ENCODE data around the gene MPP1. TPM values are rescaled to one million over a fixed set of nuclear protein-coding genes. Genes with fewer than 3 reads are reported as not detected.

The MPP1 gene
- total RNA-seq, 2 experiments from 2014 or later, result 1.2 to 3.5 TPM

DNA sequence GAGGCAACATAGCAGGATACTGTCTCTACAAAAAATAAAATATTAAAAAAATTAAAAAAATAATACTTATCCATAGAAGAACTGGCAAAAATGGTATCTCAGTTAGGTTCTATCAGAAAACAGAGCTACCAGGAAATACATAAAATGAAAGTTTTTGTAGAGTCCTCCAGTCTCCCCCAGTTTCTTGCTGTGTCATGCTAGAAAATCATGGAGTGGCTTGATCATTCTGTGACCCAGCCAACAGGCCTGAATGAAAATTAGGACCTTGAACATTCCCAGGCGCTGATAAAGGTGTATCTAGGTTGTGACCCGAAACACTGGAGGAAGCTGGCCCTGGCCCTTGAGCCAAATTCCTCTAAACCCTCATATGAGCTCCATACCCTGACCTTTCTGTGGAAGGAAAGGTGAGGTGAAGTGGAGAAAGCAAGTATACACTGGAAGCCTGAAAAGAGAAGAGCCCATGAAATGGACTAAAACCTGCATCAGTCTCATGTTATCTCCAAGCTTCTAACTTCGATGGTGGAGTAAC, 28.5 kb upstream of the MPP1 start:
- CTCF ChIA-PET (ENCODE audit: unreplicated experiment), result no interaction called here

GRCh38 chrX:154829926-154830442, 24.7 kb upstream of the MPP1 start:
- H3K9me3 ChIP-seq (ENCODE audit: low read length), result no peaks in the 10 kb centered on the region
- H3K36me3 ChIP-seq (ENCODE audit: insufficient read depth, low read length), result no peaks in the 10 kb centered on the region
- no peak for TF ChIP-seq EZH2phosphoT487 (IDR thresholded peaks at IDR 0.05; ENCODE audit: borderline replicate concordance, low read depth, low read length)
- TF ChIP-seq, protein P1, sequence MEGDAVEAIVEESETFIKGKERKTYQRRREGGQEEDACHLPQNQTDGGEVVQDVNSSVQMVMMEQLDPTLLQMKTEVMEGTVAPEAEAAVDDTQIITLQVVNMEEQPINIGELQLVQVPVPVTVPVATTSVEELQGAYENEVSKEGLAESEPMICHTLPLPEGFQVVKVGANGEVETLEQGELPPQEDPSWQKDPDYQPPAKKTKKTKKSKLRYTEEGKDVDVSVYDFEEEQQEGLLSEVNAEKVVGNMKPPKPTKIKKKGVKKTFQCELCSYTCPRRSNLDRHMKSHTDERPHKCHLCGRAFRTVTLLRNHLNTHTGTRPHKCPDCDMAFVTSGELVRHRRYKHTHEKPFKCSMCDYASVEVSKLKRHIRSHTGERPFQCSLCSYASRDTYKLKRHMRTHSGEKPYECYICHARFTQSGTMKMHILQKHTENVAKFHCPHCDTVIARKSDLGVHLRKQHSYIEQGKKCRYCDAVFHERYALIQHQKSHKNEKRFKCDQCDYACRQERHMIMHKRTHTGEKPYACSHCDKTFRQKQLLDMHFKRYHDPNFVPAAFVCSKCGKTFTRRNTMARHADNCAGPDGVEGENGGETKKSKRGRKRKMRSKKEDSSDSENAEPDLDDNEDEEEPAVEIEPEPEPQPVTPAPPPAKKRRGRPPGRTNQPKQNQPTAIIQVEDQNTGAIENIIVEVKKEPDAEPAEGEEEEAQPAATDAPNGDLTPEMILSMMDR (conservative IDR thresholded peaks at IDR 0.05; ENCODE audit: low read length), result no peak
- BruUV-seq (replicated peaks), result no TSS peak
- no peaks in the 10 kb centered on the region for H4K20me1 ChIP-seq (ENCODE audit: insufficient read depth, low read length)
- H2AFZ ChIP-seq (ENCODE audit: low read length), result no peak overlapping the region
- ChIA-PET CTCF (ENCODE audit: unreplicated experiment) (no interaction called here), POLR2A (no interaction called here)
- intact Hi-C loops (cut with micrococcal nuclease; ENCODE audit: unreplicated experiment), result no loop called here
- H3K27ac ChIP-seq (ENCODE audit: low read depth, low read length, poor library complexity, severe bottlenecking), result no peak overlapping the region
- no peak for DNase-seq (ENCODE audit: low spot score)
- no peaks in the 10 kb centered on the region for H3K79me2 ChIP-seq (ENCODE audit: insufficient read depth, low read depth, low read length)
- H3K4me1 ChIP-seq (ENCODE audit: insufficient read depth, low read length, poor library complexity, severe bottlenecking), result peaks cover 11% of the 10 kb centered on the region
- no peaks in the 10 kb centered on the region for H3K9me2 ChIP-seq (ENCODE audit: insufficient read depth, low read length)
- H3K4me3 ChIP-seq (ENCODE audit: low read depth, low read length, poor library complexity, severe bottlenecking), result no peak overlapping the region
- H3K4me2 ChIP-seq (ENCODE audit: low read length), result no peak overlapping the region

More for the DNA sequence above, 28.5 kb upstream of the MPP1 start:
- no peak overlapping the region for H2AFZ ChIP-seq (ENCODE audit: low read length)
- H3K79me2 ChIP-seq (ENCODE audit: insufficient read depth, low read depth, low read length), result no peaks in the 10 kb centered on the region
- no peaks in the 10 kb centered on the region for H4K20me1 ChIP-seq (ENCODE audit: insufficient read depth, low read length)
- H3K27ac ChIP-seq (ENCODE audit: low read depth, low read length, poor library complexity, severe bottlenecking), result no peak overlapping the region
- no peaks in the 10 kb centered on the region for H3K36me3 ChIP-seq (ENCODE audit: insufficient read depth, low read length)
- H3K4me1 ChIP-seq (ENCODE audit: insufficient read depth, low read length, poor library complexity, severe bottlenecking), result no peaks in the 10 kb centered on the region
- no peak overlapping the region for H3K4me2 ChIP-seq (ENCODE audit: low read length)
- no peaks in the 10 kb centered on the region for H3K9me2 ChIP-seq (ENCODE audit: insufficient read depth, low read length)
- no peaks in the 10 kb centered on the region for H3K9me3 ChIP-seq (ENCODE audit: low read length)
- BruUV-seq (replicated peaks), result no TSS peak
- intact Hi-C loops (cut with micrococcal nuclease; ENCODE audit: unreplicated experiment), result no loop called here
- no peak overlapping the region for H3K4me3 ChIP-seq (ENCODE audit: low read depth, low read length, poor library complexity, severe bottlenecking)
- TF ChIP-seq EZH2phosphoT487 (IDR thresholded peaks at IDR 0.05; ENCODE audit: borderline replicate concordance, low read depth, low read length), result no peak
- TF ChIP-seq, protein P1 (conservative IDR thresholded peaks at IDR 0.05; ENCODE audit: low read length), result no peak
- POLR2A ChIA-PET, result no interaction called here
- DNase-seq (ENCODE audit: low spot score), result no peak

DNA sequence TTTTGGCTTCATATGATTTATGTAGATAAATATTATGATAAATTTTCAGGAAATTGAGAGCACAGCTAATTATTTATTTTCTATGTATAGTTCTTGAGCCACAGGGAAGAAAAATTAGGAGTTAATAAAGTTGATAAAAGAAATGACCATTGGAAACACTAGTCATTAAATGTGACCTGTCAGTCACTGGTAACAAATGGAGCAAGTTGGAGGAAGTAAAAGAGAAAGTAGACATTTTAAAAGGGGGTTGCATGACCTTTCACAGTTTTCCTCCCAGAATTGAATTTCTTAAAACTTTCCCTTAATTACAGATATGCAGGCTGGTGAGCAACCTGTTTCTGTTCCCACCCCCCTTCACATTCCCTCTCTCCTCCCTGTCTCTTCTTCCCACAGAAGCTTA, 23.8 kb upstream of the MPP1 start:
- intact Hi-C loops (cut with micrococcal nuclease; ENCODE audit: unreplicated experiment), result no loop called here
- Histone ChIP-seq H3K9me2 (ENCODE audit: insufficient read depth, low read length) (no peaks in the 10 kb centered on the region), H3K27ac (ENCODE audit: low read depth, low read length, poor library complexity, severe bottlenecking) (no peak overlapping the region), H3K79me2 (ENCODE audit: insufficient read depth, low read depth, low read length) (no peaks in the 10 kb centered on the region), H3K9me3 (ENCODE audit: low read length) (no peaks in the 10 kb centered on the region), H3K36me3 (ENCODE audit: insufficient read depth, low read length) (no peaks in the 10 kb centered on the region), H3K4me2 (ENCODE audit: low read length) (no peak overlapping the region), H3K4me1 (ENCODE audit: insufficient read depth, low read length, poor library complexity, severe bottlenecking) (peaks cover 11% of the 10 kb centered on the region), H4K20me1 (ENCODE audit: insufficient read depth, low read length) (no peaks in the 10 kb centered on the region), H2AFZ (ENCODE audit: low read length) (no peak overlapping the region), H3K4me3 (ENCODE audit: low read depth, low read length, poor library complexity, severe bottlenecking) (no peak overlapping the region)
- ChIA-PET POLR2A (no interaction called here), CTCF (ENCODE audit: unreplicated experiment) (no interaction called here)
- BruUV-seq (replicated peaks), result no TSS peak
- TF ChIP-seq EZH2phosphoT487 (IDR thresholded peaks at IDR 0.05; ENCODE audit: borderline replicate concordance, low read depth, low read length), result no peak
- TF ChIP-seq, protein P1 (conservative IDR thresholded peaks at IDR 0.05; ENCODE audit: low read length), result no peak
- no peak for DNase-seq (ENCODE audit: low spot score)
